A673 (cell line): ENCODE measurements around the gene BCAR1. TPM values are rescaled to one million over a fixed set of nuclear protein-coding genes. Genes with fewer than 3 reads are reported as not detected.

Experiments
- BruUV-seq: library from RNA; stranded (reverse); fragments of 400-500 nt; replicated peaks from 2 replicates; lab custom pipeline; 2021; lab: Mats Ljungman, UMichigan
- CTCF ChIA-PET: fragments of 300-600 bp; sonication (Branson Sonifier 250); formaldehyde crosslinking; loops from one replicate; lab custom pipeline; 2022; ENCODE audit warnings: antibody characterized with exemption; lab: Charles Lee
- POLR2A ChIA-PET: fragments of 300-600 bp; sonication (Branson Sonifier 250); formaldehyde crosslinking; loops from one replicate; lab custom pipeline; 2022; ENCODE audit warnings: antibody characterized with exemption; ENCODE audit not compliant: low non-redundant PET; lab: Charles Lee
- DNase-seq: peaks from one replicate; pipeline ENCODE4 v3.0.0-alpha.2; 2015; ENCODE audit warnings: low spot score
- H3K27ac ChIP-seq: fragments of 200-600 bp; sonication (generic); 2 replicates; pipeline ENCODE4 v1.5.1; 2016; ENCODE audit warnings: mixed run types, low read depth, mild to moderate bottlenecking, mixed read lengths, antibody characterized with exemption, low read length; ENCODE audit not compliant: poor library complexity, severe bottlenecking
- H3K27me3 ChIP-seq: fragments of 200-600 bp; sonication (generic); replicated peaks from 2 replicates; pipeline ENCODE4 v1.6.1; 2017; ENCODE audit warnings: mixed run types, low read depth, mild to moderate bottlenecking, mixed read lengths, antibody characterized with exemption, low read length; ENCODE audit not compliant: insufficient read depth, poor library complexity
- H3K36me3 ChIP-seq: fragments of 200-600 bp; sonication (generic); 2 replicates; pipeline ENCODE4 v1.6.1; 2016; ENCODE audit warnings: mixed run types, mild to moderate bottlenecking, mixed read lengths, antibody characterized with exemption, low read length; ENCODE audit not compliant: insufficient read depth, poor library complexity, severe bottlenecking
- H3K4me1 ChIP-seq: fragments of 200-600 bp; sonication (generic); 2 replicates; pipeline ENCODE4 v1.6.1; 2017; ENCODE audit warnings: mixed run types, mild to moderate bottlenecking, mixed read lengths, antibody characterized with exemption, low read length; ENCODE audit not compliant: insufficient read depth, poor library complexity, severe bottlenecking
- H3K4me3 ChIP-seq: fragments of 200-600 bp; sonication (generic); 2 replicates; pipeline ENCODE4 v1.5.1; 2016; ENCODE audit warnings: low read depth, mixed run types, mild to moderate bottlenecking, mixed read lengths, low read length; ENCODE audit not compliant: poor library complexity, severe bottlenecking
- H3K9me3 ChIP-seq: fragments of 200-600 bp; sonication (generic); 2 replicates; pipeline ENCODE4 v1.6.1; 2016; ENCODE audit warnings: mixed run types, low read depth, mild to moderate bottlenecking, mixed read lengths, antibody characterized with exemption, low read length; ENCODE audit not compliant: poor library complexity, severe bottlenecking
- CTCF ChIP-seq: fragments of 300-800, 200-600 bp; sonication (generic); conservative IDR thresholded peaks from 2 replicates; pipeline ENCODE4 v1.5.1; 2017; ENCODE audit warnings: low read depth, mild to moderate bottlenecking, antibody characterized with exemption, low read length, moderate library complexity, mixed read lengths
- EZH2 ChIP-seq: fragments of 200-600 bp; sonication (generic); IDR thresholded peaks from 2 replicates; pipeline ENCODE4 v1.6.1; 2017; ENCODE audit warnings: borderline replicate concordance, low read depth, mild to moderate bottlenecking, mixed read lengths, antibody characterized with exemption, low read length; ENCODE audit not compliant: poor library complexity, severe bottlenecking
- intact Hi-C: fragments of 100-400 bp; cut with micrococcal nuclease; formaldehyde crosslinking; loops from one replicate; pipeline ENCODE4 v1.10.0; 2022; ENCODE audit not compliant: unreplicated experiment
- total RNA-seq: library from RNA; stranded (reverse); gene quantifications from 2 replicates; pipeline ENCODE4 v1.2.3, GENCODE V29; 2021

Gene BCAR1
- total RNA-seq, 1 experiment from 2014 or later, result 42.2 TPM

GRCh38 chr16:75208861-75209505, 42.4 kb downstream of the BCAR1 start:
- DNase-seq, result no peak
- BruUV-seq, result no TSS peak
- Histone ChIP-seq H3K4me3 (no peak overlapping the region), H3K4me1 (no peaks in the 10 kb centered on the region), H3K36me3 (no peaks in the 10 kb centered on the region), H3K27ac (no peak overlapping the region), H3K27me3 (no peaks in the 10 kb centered on the region), H3K9me3 (no peaks in the 10 kb centered on the region)
- intact Hi-C loops, result no loop called here
- ChIA-PET CTCF (no interaction called here), POLR2A (no interaction called here)
- no peak for TF ChIP-seq CTCF
- TF ChIP-seq EZH2, result no peak

DNA sequence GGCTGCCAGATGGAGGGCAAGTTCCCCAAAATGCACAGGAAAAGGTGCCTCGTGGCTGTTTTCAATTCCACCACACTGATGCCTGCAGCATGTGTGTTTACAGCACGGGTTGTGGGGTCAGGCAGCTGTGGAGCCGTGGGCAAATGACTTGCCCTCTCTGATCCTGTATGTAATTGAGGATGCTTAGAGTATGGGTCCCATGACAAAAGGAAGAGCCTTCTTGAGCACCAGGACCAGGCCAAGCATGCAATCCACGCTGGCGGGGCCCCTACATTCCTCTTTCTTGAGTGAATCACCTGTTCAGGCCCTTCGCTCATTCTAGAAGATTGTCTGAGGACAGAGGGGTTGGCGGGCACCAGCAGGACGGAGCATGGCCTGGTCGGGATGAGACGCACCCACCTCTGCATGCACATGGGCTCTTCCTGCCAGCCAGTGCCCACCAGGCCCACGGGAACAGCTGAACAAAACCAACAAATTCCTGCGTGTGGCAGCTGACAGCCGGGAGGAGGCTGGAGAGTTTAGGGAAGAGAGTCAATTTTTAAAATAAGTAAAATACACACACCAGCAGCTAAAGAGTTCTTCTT, 43.1 kb downstream of the BCAR1 start:
- BruUV-seq, result no TSS peak
- Histone ChIP-seq H3K36me3 (no peaks in the 10 kb centered on the region), H3K27ac (no peak overlapping the region), H3K9me3 (no peaks in the 10 kb centered on the region), H3K4me3 (no peak overlapping the region), H3K27me3 (no peaks in the 10 kb centered on the region), H3K4me1 (no peaks in the 10 kb centered on the region)
- CTCF ChIA-PET, result no interaction called here
- TF ChIP-seq CTCF (no peak), EZH2 (no peak)
- POLR2A ChIA-PET, result no interaction called here
- no peak for DNase-seq
- intact Hi-C loops, result no loop called here

DNA sequence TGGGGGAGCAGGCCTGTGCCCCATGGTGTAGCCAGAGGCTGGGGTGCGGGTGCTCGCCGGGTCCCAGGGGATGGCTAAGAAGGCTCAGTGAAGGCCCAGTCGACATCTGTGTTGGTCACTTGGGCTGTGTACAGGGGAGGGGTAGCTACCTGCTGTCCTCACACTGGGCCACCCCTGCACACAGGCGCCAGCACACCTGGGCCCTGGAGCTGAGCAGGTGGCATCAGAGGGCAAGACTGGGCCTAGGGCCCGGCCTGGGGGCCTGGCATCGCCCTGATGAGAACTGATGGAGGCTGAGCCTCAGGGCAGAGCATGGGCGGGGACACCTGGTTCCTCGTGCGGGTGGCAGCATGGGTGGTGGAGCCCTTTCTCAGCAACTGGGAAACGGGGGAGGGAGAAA, 43.6 kb downstream of the BCAR1 start:
- Histone ChIP-seq H3K27me3 (no peaks in the 10 kb centered on the region), H3K9me3 (no peaks in the 10 kb centered on the region), H3K4me1 (no peaks in the 10 kb centered on the region), H3K36me3 (no peaks in the 10 kb centered on the region), H3K4me3 (no peak overlapping the region), H3K27ac (no peak overlapping the region)
- DNase-seq, result no peak
- no peak for TF ChIP-seq EZH2
- TF ChIP-seq CTCF, result no peak
- BruUV-seq, result no TSS peak
- POLR2A ChIA-PET, result no interaction called here
- CTCF ChIA-PET, result no interaction called here
- intact Hi-C loops, result loop anchor here (2.0 kb wide), 1 partner anchor 17 kb away; no protein-coding TSS in a partner anchor
